A673 (cell line): ENCODE measurements around the gene NLN.

Source experiments
- CTCF ChIP-seq: fragments of 300-800, 200-600 bp; sonication (generic); conservative IDR thresholded peaks from 2 replicates; pipeline ENCODE4 v1.5.1; 2017; ENCODE audit warnings: low read depth, mild to moderate bottlenecking, antibody characterized with exemption, low read length, moderate library complexity, mixed read lengths
- EZH2 ChIP-seq: fragments of 200-600 bp; sonication (generic); IDR thresholded peaks from 2 replicates; pipeline ENCODE4 v1.6.1; 2017; ENCODE audit warnings: borderline replicate concordance, low read depth, mild to moderate bottlenecking, mixed read lengths, antibody characterized with exemption, low read length; ENCODE audit not compliant: poor library complexity, severe bottlenecking

DNA sequence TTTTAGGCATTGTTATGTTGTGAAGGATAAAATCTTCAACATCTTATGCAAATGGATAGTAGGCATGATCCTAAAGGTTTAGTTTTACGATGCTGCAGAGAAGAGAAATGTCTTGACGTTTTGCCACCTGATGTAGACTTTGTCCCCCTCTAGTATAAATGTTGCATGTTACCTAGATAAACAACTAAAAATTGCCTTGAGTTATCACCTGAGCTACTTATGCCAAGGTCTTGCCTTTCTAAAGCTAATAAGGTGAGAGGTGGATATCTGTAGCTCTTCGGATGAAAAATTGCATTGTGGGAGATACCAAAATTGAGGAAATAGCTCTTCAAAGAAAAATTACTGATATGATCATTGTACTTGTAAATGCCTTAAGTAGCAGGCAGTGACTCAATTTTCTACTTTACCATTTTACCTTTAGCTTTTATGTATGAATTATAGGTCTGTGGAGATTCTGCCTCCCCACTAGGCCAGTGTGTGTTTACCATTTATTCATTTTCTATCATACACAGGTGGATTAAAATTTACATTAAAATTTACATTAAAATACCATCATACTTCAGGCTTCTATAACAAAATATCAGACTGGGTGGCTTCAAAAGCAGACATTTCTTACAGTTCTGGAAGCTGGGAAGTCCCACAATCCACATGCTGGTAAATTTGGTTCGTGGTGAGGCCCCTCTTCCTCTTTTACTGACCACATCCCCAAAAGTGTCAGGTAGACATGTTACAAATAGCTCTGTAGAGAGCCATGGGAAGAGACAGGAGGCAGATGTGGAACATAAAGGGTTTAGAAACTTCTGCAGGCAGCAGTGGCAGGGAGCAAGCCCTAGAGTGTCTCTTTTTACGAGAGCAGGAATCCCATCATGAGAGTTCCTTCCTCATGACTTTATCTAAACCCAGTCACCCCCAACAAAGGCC is 103.7 kb downstream of the NLN start:
- TF ChIP-seq CTCF (no peak), EZH2 (no peak)
